ENCODE measurements around the gene SNAPC2. TPM values are rescaled to one million over a fixed set of nuclear protein-coding genes. Genes with fewer than 3 reads are reported as not detected.

SNAPC2 gene
- total RNA-seq, 1 donor from 2014 or later = 10.8 TPM

- H3K36me3 Mint-ChIP-seq (ENCODE audit: insufficient read depth) = peaks cover 17% of the 10 kb centered on the region
- no peak overlapping the region for H3K27ac Mint-ChIP-seq
- no peak for TF ChIP-seq CTCF (IDR thresholded peaks at IDR 0.05; ENCODE audit: unreplicated experiment)
- H3K9me3 Mint-ChIP-seq (ENCODE audit: low read depth) = no peaks in the 10 kb centered on the region
- DNase-seq (ENCODE audit: low spot score, unreplicated experiment) = no peak
- H3K4me1 Mint-ChIP-seq (ENCODE audit: low read depth) = no peaks in the 10 kb centered on the region
- no peaks in the 10 kb centered on the region for H3K27me3 Mint-ChIP-seq
- H3K4me3 Mint-ChIP-seq (ENCODE audit: low read depth) = no peak overlapping the region
Measured at GRCh38 chr19:7971553-7972520, 51.7 kb downstream of the SNAPC2 start.

Other genes with a start within 250 kb of the SNAPC2 start
- gene MCEMP1, start 243.2 kb upstream of the SNAPC2 start, total RNA-seq = not detected in 2 replicates
- gene TRAPPC5, start 239.5 kb upstream of the SNAPC2 start, total RNA-seq = 71.5 and 88.8 TPM in 2 replicates
- gene FCER2, start 218.2 kb upstream of the SNAPC2 start, total RNA-seq = not detected in 2 replicates
- not detected in 2 replicates for gene CLEC4G, start 188.2 kb upstream of the SNAPC2 start, total RNA-seq
- not detected in 2 replicates for gene CD209, start 172.8 kb upstream of the SNAPC2 start, total RNA-seq
- gene CLEC4M, start 157.1 kb upstream of the SNAPC2 start, total RNA-seq = 0.36 and 0.42 TPM in 2 replicates
- gene EVI5L, start 90.1 kb upstream of the SNAPC2 start, total RNA-seq = 15.2 and 16.2 TPM in 2 replicates
- gene PRR36, start 45.9 kb upstream of the SNAPC2 start, total RNA-seq = 37.4 and 40.4 TPM in 2 replicates
- gene LRRC8E, start 31.8 kb upstream of the SNAPC2 start, total RNA-seq = 3.6 and 3.9 TPM in 2 replicates
- 50.7 and 53.5 TPM in 2 replicates for gene MAP2K7, start 16.5 kb upstream of the SNAPC2 start, total RNA-seq
- gene TGFBR3L, start 5.5 kb upstream of the SNAPC2 start, total RNA-seq = 0.67 and 1.1 TPM in 2 replicates
- 97.9 and 114 TPM in 2 replicates for gene CTXN1, start 5.8 kb downstream of the SNAPC2 start, total RNA-seq
- 75.0 and 75.2 TPM in 2 replicates for gene TIMM44, start 23.3 kb downstream of the SNAPC2 start, total RNA-seq
- gene ELAVL1, start 85.3 kb downstream of the SNAPC2 start, total RNA-seq = 125 and 130 TPM in 2 replicates
- not detected in 2 replicates for gene CCL25, start 132.4 kb downstream of the SNAPC2 start, total RNA-seq
- gene FBN3, start 229.3 kb downstream of the SNAPC2 start, total RNA-seq = 121 and 122 TPM in 2 replicates

Measured in progenitor cell of endocrine pancreas (in vitro differentiated cells).